HG03520 (cell line): ENCODE measurements around the gene ATP6V1C2.
"Not testable (repeated sequence)": the region's sequence is repeated elsewhere in the genome, so short reads cannot be mapped to it uniquely, and the experiment has no call there.

Source experiments
- ATAC-seq: cut with Tn5 transposase; IDR thresholded peaks from one replicate; pipeline ENCODE4 v1.9.1; 2021; ENCODE audit warnings: mild to moderate bottlenecking, moderate library complexity; ENCODE audit not compliant: unreplicated experiment

The ATP6V1C2 gene

GRCh38 chr2:10783421-10783820 is 62.0 kb downstream of the ATP6V1C2 start:
- ATAC-seq: no peak

- no peak for ATAC-seq
Observed at GRCh38 chr2:10784719-10785118, 63.3 kb downstream of the ATP6V1C2 start.

- ATAC-seq: no peak
Observed at GRCh38 chr2:10785260-10785659, 63.8 kb downstream of the ATP6V1C2 start.

DNA sequence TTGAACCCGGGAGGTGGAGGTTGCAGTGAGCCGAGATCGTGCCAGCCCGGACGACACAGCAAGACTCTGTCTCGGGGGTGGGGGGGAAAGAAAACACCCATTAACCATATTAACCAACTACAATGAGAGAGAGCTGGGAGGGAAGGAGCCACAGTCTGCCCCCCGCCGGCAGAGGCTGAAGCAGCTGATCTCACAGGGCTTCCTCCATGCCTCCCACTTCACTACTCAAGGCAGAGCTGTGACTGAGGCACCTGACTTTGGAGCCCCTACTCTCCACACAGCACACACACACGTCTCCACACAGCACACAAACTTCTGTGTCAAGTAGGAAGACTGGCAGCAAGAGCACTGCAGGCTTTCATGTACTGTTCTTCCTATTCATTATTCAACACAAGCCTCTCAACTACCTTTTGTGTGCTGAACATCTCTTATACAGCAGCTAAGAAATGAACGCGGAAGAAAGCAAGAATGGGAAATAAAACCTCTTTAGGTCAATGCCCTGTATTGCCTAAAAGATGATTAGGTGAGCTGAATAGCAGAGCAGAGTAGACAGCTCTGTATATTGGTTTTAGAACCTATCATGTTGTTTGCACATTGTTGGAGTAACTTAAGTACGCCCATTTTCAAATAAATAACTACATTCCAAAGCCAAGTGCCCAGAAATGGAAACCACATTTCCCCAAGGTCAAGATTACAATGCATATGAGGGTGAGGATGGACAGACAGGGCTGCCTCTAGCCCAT is 65.0 kb downstream of the ATP6V1C2 start:
- no peak for ATAC-seq

DNA sequence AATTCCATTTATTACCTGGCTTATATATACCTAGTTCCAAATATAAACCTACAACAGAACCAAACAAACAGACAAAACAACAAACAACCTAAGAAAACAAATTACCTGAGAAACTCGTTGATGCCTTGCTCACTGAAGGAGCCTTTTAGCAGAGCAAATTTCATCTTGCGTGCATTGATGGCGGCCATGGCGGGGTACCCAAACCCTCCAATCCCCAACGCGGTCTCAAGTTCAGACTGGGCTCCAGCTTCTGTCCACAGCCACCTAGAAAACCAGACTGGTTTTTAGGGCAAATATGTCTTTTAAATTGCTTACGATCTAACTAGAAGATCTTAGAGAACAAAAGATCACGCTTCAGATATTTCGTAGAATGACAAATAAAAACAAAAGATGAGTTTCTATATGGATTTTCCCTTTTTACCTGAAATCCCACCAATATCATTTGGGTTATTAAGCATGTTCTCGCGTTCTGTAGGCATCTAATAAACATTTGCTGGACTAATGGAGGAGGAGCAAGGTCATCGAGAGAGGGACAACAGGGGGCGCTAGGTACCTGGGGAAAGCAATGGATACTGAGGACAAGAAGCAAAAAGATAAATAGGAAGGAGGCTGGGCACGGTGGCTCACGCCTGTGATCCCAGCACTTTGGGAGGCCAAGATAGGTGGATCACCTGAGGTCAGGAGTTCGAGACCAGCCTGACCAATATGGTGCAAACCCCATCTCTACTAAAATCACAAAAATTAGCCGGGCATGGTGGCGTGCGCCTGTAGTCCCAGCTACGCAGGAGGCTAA is 65.9 kb downstream of the ATP6V1C2 start:
- ATAC-seq: no peak

DNA sequence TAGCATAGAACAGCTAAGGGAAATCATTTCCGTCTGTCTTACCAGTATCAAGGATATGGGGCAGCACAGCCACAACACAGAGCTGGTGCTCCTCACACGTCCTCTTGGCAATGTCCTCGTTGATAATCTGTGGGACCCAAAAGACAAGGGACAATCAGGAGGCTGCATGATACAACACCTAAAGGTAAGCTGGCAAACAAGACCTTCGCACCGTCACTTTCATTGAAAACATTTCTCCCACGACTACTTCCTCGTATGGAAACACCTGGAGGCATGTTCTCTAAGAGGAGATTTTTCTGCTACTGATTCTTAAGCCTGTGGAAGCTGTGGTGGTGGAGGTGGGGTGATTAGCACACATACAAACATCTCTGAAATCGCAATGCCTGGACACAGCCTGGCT is 67.4 kb downstream of the ATP6V1C2 start:
- no peak for ATAC-seq

DNA sequence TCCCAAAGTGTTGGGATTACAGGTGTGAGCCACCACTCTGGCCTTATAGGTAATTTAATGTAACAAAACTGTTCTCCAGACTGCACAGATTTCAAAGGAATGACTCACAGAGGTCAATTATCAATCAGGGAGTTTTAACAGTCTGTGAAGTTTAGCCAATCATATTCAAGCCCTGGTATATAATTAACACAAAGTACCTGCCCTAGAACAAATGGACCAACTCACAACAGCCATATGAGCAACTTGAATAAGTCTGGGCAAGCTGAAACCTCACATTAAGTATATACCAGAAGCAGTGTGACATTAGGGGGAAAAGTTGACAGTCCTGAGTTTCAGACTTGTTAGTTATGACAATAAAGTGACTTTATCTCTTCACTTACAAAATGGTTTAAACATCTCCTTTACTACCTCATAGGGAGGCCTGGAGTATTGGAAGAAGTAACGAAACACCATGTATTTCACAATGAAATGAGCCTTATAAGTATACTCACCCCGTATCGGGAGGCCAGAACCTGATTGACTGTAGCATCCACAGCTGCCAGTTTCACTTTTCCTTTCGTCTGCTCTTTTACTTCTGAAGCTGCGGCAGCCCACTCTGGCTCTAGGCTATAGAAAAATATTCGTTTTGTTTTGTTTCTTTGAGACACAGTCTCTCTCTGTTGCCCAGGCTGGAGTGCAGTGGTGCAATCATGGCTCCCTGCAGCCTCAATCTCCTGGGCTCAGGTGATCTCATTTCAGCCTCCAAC is 69.0 kb downstream of the ATP6V1C2 start:
- ATAC-seq: peak; percentile 93

DNA sequence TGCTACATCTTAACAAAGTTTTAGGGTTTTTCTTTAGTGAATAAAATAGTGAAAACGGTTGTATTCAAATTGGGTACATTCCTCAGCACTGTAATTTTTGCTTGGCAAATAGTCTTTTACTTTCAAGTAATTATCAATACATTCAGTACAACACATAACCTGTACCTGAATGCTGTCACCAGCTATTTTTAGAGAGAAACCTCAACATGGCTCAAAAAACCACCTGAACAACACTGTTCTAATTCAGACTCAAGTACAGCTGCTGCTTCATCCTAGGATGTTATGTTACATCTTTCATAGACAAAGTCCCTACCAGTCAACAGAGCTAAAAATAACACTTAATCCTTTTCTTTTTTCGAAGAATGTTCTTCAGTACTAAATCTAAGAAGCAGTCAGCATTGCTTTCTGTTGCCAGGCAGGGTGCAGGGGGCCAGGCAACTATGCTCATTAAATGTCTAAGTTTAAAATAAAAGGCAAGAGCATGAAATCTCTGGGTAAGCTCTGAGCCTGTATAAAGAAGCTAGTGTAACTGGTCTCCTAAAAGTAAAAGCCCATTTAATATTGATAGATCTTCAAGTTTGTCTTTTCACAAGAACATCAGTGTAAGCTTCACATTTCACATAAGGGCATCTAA is 70.7 kb downstream of the ATP6V1C2 start:
- ATAC-seq: peak; percentile 40

DNA sequence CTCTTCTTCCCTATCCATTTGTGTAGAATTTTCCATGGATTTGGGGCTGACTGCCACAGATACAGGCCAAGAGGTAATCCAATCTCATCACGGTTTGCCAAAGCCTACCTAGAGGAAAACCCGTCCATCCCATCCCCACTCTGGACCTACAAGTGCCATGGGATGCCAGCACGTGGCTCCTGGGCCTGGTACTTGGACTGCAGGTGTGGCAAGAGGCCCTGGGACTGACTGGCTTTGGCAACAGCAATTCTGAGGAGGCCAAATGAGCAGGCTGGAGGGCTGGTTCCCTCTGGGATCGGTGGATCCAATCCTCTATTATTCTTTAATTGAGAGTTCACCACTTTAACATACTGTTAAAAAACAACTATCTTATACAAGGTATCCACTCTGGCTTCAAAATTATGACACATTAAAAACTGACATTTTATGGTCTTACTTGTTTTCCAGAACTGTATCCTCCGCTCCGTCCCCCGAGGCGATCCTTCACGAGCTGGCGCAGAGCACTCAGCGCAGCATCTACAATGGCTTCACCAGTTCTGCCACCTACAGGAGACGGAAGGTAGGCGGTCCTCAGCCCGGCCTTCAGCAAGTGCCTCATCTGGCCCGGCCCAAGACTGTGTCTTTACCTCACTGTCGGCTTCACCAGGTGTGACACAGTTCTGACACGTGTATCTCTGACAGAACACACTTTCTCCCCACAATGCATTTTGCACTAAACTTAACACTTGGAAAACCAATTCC is 71.4 kb downstream of the ATP6V1C2 start:
- no peak for ATAC-seq

DNA sequence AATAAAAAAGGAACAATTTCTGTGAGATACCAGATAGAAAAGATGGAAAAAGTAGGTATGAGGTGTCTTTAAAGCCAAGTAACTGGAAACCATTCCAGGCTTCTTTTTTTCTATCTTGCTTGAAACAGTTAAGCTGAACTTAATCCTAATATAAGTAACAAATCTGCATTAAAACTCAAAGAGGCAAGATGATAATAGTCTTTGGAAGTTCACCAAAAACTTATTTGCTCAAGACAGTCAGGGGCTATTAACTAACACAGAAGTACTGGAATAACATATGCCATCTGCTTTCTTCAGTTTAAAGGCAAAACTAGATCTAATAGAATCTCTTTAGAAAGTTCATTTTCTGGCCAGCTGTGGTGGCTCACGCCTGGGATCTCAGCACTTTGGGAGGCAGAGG is 72.4 kb downstream of the ATP6V1C2 start:
- ATAC-seq: no peak

GRCh38 chr2:10794876-10795275 is 73.4 kb downstream of the ATP6V1C2 start:
- ATAC-seq: no peak

DNA sequence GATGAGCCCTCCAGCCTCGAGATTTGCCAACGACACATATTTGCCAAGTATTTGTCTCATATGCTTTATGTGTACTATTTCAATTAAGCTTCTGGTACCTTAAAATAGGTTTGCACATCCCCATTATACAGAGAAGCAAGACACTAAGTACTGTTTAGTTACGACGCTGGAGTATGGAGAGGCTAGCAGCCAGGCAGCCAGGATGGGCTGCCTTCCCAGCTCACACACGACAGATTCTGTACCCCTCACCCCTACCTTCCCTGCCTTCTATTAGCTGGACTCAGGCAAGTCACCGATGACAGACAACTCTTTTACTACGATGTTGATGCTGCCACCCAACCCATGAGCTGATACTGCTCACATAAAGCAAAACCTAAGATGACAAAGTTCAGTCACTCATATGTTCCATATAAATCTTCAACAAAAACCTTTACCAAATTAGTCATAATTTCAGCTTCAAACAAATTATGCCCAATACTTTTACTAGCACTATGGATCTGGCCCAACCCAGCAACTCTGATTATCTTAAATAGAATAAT is 74.1 kb downstream of the ATP6V1C2 start:
- ATAC-seq: no peak

DNA sequence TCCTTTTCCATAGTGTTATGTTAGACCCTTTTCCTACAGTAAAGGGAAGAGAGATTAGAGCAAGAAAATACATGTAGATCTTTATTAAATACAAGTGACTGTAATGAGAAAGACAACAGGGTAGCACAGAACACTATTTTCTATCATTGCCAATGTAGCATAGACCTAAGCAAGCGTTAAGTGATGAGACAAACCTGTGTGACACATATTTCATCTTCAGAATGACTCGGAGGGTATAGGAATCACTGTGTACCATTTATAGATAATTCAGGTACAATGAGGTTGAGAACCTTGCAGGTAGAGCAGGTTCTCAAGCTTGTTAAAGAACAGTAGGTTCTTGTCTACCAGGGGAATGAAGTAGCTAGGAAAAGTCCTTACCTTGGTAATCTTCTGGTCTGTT is 75.3 kb downstream of the ATP6V1C2 start:
- no peak for ATAC-seq

- no peak for ATAC-seq
Observed at GRCh38 chr2:10798783-10799182, 77.4 kb downstream of the ATP6V1C2 start.

GRCh38 chr2:10800163-10800562 is 78.7 kb downstream of the ATP6V1C2 start:
- ATAC-seq: no peak

DNA sequence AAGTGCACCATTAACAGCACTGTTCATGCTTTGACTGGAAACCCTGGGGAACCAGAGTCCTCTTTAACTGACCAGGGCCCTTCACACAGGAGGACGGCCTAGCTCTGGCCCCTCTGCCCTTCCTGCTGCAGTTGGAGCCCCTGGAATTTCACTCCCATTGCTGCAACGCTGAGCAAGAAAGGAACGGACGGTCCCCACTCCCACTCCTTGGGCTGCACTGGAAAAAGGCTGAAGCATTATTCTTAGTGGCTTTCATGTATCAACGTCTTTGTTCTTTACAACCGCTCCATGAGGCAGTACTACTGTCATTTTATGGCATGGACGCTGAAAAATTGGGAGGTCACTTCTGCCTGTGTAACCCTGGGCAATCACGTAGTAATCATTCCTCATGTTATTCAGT is 81.2 kb downstream of the ATP6V1C2 start:
- ATAC-seq: no peak

DNA sequence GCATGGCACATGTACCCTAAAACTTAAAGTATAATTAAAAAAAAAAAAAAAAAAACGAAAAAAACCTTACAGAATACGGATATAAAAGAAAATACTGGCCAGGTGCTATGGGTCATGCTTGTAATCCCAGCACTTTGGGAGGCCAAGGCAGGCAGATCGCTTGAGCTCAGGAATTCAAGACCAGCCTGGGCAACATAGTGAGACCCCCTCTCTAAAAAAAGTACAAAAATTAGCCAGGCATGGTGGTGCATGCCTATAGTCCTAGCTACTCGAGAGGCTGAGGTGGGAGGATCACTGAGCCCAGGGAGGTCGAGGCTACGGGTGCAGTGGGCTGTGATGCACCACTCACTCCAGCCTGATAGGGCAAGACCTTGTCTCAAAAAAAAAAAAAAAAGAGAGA is 84.6 kb downstream of the ATP6V1C2 start:
- not testable (repeated sequence) for ATAC-seq

- ATAC-seq: no peak
Observed at GRCh38 chr2:10806543-10806942, 85.1 kb downstream of the ATP6V1C2 start.

DNA sequence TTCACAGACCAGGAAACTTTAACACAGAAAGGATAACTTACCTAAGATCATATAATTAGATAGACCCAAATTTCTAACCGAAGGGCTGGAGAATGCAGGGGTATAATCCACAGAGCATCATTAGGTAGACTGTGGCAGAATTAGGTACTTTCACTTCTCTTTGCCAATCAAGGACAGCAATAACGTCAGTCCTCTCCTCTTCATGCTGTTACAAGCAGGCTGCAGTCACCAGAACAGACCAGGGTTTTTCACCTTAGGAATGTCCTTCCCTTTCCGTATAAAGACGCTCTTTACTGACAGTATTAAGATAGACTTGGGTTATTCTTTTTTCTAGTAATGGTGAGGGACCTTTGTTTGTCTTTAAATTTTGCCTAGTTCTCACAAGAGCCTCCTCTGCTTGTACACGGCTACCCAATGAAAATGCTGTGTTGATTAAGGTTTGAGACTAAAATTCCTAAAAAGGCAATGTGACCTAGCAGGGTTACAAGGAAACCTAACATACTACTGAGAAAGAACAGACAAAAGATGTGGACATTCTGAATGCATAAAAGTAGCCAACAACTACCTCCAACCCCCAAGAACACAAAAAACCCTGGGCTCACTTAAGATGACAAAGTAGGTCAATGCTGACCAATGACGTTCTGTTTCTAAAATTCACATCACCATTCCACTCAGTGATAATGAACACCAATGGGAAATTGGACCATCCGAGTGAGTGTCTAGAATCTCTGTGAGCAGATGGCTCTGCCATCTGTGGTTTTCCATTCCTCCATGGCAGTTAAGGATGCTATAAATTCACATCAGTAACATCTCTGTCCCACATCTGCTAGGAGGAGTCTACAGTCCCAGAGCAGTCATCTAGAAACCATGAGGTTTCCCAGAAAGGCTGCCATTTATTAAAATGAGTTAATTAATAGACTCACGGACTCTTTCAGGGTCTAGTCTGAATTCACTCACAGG is 89.1 kb downstream of the ATP6V1C2 start:
- ATAC-seq: peak; percentile 21
